H1 (cell line): Measurements from ENCODE around the gene ADARB2. TPM values are rescaled to one million over a fixed set of nuclear protein-coding genes. Genes with fewer than 3 reads are reported as not detected.

Experiments
- CTCF ChIA-PET: fragments of 300-600 bp; sonication (Branson Sonifier 250); formaldehyde crosslinking; loops from one replicate; lab custom pipeline; 2021; ENCODE audit not compliant: partially characterized antibody; lab: Charles Lee
- POLR2A ChIA-PET: fragments of 300-600 bp; sonication (Branson Sonifier 250); formaldehyde crosslinking; loops from one replicate; lab custom pipeline; 2021; ENCODE audit warnings: inconsistent platforms; ENCODE audit not compliant: partially characterized antibody; lab: Charles Lee
- DNase-seq, 2 experiments: peaks; one replicate each; pipeline versions ENCODE4 v3.0.0 to v3.0.0-alpha.2; 2010 to 2022; ENCODE audit warnings: low spot score in 2 of 2, low read depth in 1 of 2, mixed read lengths in 1 of 2
- FAIRE-seq: peaks from 2 replicates; lab custom pipeline; 2011; peaks lifted over from hg19 to GRCh38; lab: Jason Lieb, UNC
- H2AFZ ChIP-seq: 2 replicates; pipeline ENCODE4 v1.8.1; 2012; ENCODE audit warnings: low read length, inconsistent platforms
- H2AK5ac ChIP-seq: 2 replicates; pipeline ENCODE4 v1.6.1; 2013; ENCODE audit warnings: low read depth, low read length
- H2BK120ac ChIP-seq: replicated peaks from 2 replicates; pipeline ENCODE3; 2013; ENCODE audit warnings: low read depth, low read length, inconsistent platforms
- H2BK12ac ChIP-seq: 2 replicates; pipeline ENCODE4 v1.6.1; 2013; ENCODE audit warnings: low read depth, low read length
- H2BK15ac ChIP-seq: 2 replicates; pipeline ENCODE4 v1.6.1; 2013; ENCODE audit warnings: low read length
- H2BK20ac ChIP-seq: 2 replicates; pipeline ENCODE4 v1.6.1; 2013; ENCODE audit warnings: low read length
- H2BK5ac ChIP-seq: 2 replicates; pipeline ENCODE4 v1.6.1; 2013; ENCODE audit warnings: low read depth, low read length
- H3K14ac ChIP-seq: 2 replicates; pipeline ENCODE4 v1.6.1; 2013; ENCODE audit warnings: inconsistent platforms; ENCODE audit not compliant: insufficient read length
- H3K18ac ChIP-seq: 2 replicates; pipeline ENCODE4 v1.6.1; 2013; ENCODE audit warnings: low read length; ENCODE audit errors: extremely low read depth
- H3K23ac ChIP-seq: 2 replicates; pipeline ENCODE4 v1.6.1; 2013; ENCODE audit warnings: inconsistent platforms; ENCODE audit not compliant: insufficient read length
- H3K23me2 ChIP-seq: 2 replicates; pipeline ENCODE4 v1.6.1; 2013; ENCODE audit warnings: low read depth, low read length
- H3K27ac ChIP-seq: 2 replicates; pipeline ENCODE4 v1.6.1; 2011; ENCODE audit warnings: low read depth, low read length, inconsistent platforms
- H3K27me3 ChIP-seq, 4 experiments: replicated peaks in 1 of 4; 1 replicate in 1 of 4; 2 replicates in 3 of 4; pipeline versions ENCODE4 v1.6.1 to v1.8.1; 2011 to 2013; ENCODE audit warnings: low read length in 3 of 4, mild to moderate bottlenecking in 3 of 4, inconsistent platforms in 2 of 4, mixed read lengths in 2 of 4, moderate library complexity in 1 of 4; ENCODE audit not compliant: control insufficient read depth in 3 of 4, insufficient read depth in 3 of 4; ENCODE audit errors: extremely low read depth in 1 of 4
- H3K36me3 ChIP-seq, 4 experiments: 2 replicates each; pipeline versions ENCODE4 v1.6.1 to v1.8.1; 2011 to 2013; ENCODE audit warnings: mild to moderate bottlenecking in 4 of 4, low read length in 3 of 4, moderate library complexity in 2 of 4, control low read depth in 1 of 4, inconsistent platforms in 1 of 4; ENCODE audit not compliant: insufficient read depth in 4 of 4, control insufficient read depth in 2 of 4
- H3K4ac ChIP-seq: replicated peaks from 2 replicates; pipeline ENCODE3; 2013; ENCODE audit warnings: low read length, low read depth, mixed read lengths, inconsistent platforms; ENCODE audit not compliant: insufficient read length
- H3K4me1 ChIP-seq, 4 experiments: replicated peaks in 1 of 4; 1 replicate in 1 of 4; 2 replicates in 3 of 4; pipeline versions ENCODE4 v1.6.1 to v1.8.1; 2011 to 2013; ENCODE audit warnings: low read length in 3 of 4, inconsistent platforms in 2 of 4, mixed read lengths in 1 of 4; ENCODE audit not compliant: insufficient read depth in 4 of 4, control insufficient read depth in 3 of 4
- H3K4me2 ChIP-seq, 2 experiments: 2 replicates each; pipeline versions ENCODE4 v1.6.1 to v1.8.1; 2011 to 2013; ENCODE audit warnings: low read depth in 2 of 2, low read length in 2 of 2, control low read depth in 1 of 2, inconsistent platforms in 1 of 2, mild to moderate bottlenecking in 1 of 2; ENCODE audit not compliant: insufficient read depth in 1 of 2
- H3K4me3 ChIP-seq, 4 experiments: fragments of 200-600, 300-600 bp in 1 of 4; sonication (generic), shearing (Covaris generic), sonication (Bioruptor Twin) in 1 of 4; 2 replicates each; pipeline versions ENCODE4 v1.5.1 to v1.8.1; 2011 to 2016; ENCODE audit warnings: low read length in 4 of 4, low read depth in 3 of 4, control low read depth in 2 of 4, inconsistent platforms in 2 of 4, mild to moderate bottlenecking in 2 of 4, mixed read lengths in 1 of 4, moderate library complexity in 1 of 4; ENCODE audit not compliant: insufficient read depth in 2 of 4; ENCODE audit errors: extremely low read depth in 1 of 4
- H3K56ac ChIP-seq: replicated peaks from 2 replicates; pipeline ENCODE3; 2013; ENCODE audit warnings: low read depth, mild to moderate bottlenecking, mixed read lengths, low read length, inconsistent platforms; ENCODE audit not compliant: insufficient read length
- H3K79me1 ChIP-seq: 2 replicates; pipeline ENCODE4 v1.6.1; 2013; ENCODE audit warnings: low read depth, low read length, control low read depth
- H3K79me2 ChIP-seq, 2 experiments: 2 replicates each; pipeline versions ENCODE4 v1.6.1 to v1.8.1; 2012 to 2013; ENCODE audit warnings: low read length in 2 of 2, mild to moderate bottlenecking in 2 of 2, inconsistent platforms in 1 of 2; ENCODE audit not compliant: insufficient read depth in 2 of 2, control insufficient read depth in 1 of 2
- H3K9ac ChIP-seq, 4 experiments: replicated peaks in 1 of 4; 1 replicate in 1 of 4; 2 replicates in 3 of 4; pipeline versions ENCODE4 v1.6.1 to v1.8.1; 2011 to 2013; ENCODE audit warnings: low read depth in 3 of 4, low read length in 3 of 4, control low read depth in 2 of 4, mild to moderate bottlenecking in 2 of 4, moderate library complexity in 2 of 4, inconsistent platforms in 1 of 4; ENCODE audit errors: extremely low read depth in 1 of 4
- H3K9me3 ChIP-seq, 2 experiments: 2 replicates each; pipeline versions ENCODE4 v1.6.1 to v1.8.1; 2012 to 2013; ENCODE audit warnings: mild to moderate bottlenecking in 2 of 2, moderate library complexity in 2 of 2, control low read depth in 1 of 2, inconsistent platforms in 1 of 2, low read depth in 1 of 2, low read length in 1 of 2, mixed read lengths in 1 of 2; ENCODE audit not compliant: insufficient read depth in 2 of 2
- H4K20me1 ChIP-seq, 2 experiments: replicated peaks in 1 of 2; 2 replicates each; pipeline versions ENCODE3 to v1.8.1; 2011 to 2013; ENCODE audit warnings: inconsistent platforms in 2 of 2, low read length in 2 of 2, mild to moderate bottlenecking in 1 of 2; ENCODE audit not compliant: insufficient read depth in 2 of 2, control insufficient read depth in 1 of 2
- H4K5ac ChIP-seq: 2 replicates; pipeline ENCODE4 v1.6.1; 2013; ENCODE audit warnings: low read length, low read depth, mixed read lengths, inconsistent platforms; ENCODE audit not compliant: insufficient read length
- H4K8ac ChIP-seq: 2 replicates; pipeline ENCODE4 v1.8.0; 2013; ENCODE audit warnings: mild to moderate bottlenecking, moderate library complexity, low read length, inconsistent platforms; ENCODE audit not compliant: insufficient read depth; ENCODE audit errors: extremely low read depth
- H4K91ac ChIP-seq: replicated peaks from 2 replicates; pipeline ENCODE3; 2013; ENCODE audit warnings: low read length, mixed read lengths, inconsistent platforms; ENCODE audit not compliant: insufficient read length
- CBX8 ChIP-seq: fragments of 300-800, 300-1000 bp; sonication (generic); IDR thresholded peaks from 2 replicates; pipeline ENCODE4 v1.7.1; 2016; ENCODE audit warnings: low read depth, low read length, borderline replicate concordance
- CREB1 ChIP-seq: IDR thresholded peaks from 2 replicates; pipeline ENCODE4 v1.6.1; 2012; ENCODE audit warnings: inconsistent platforms
- KDM1A ChIP-seq: fragments of 200-600, 300-600 bp; sonication (generic); IDR thresholded peaks from 2 replicates; pipeline ENCODE4 v1.7.1; 2016; ENCODE audit warnings: mild to moderate bottlenecking, low read length, borderline replicate concordance
- RAD21 ChIP-seq, 2 experiments: IDR thresholded peaks in 1 of 2; conservative IDR thresholded peaks in 1 of 2; 2 replicates each; pipeline ENCODE4 v1.6.1; 2011; ENCODE audit warnings: low read depth in 2 of 2, low read length in 2 of 2, improper control_type of control experiment in 1 of 2, inconsistent platforms in 1 of 2, mild to moderate bottlenecking in 1 of 2, moderate library complexity in 1 of 2
- RNF2 ChIP-seq: fragments of 200-900, 300-1000 bp; sonication (generic); IDR thresholded peaks from 2 replicates; pipeline ENCODE4 v1.7.1; 2016; ENCODE audit warnings: borderline replicate concordance, low read depth, mild to moderate bottlenecking, antibody characterized with exemption, low read length; ENCODE audit not compliant: poor library complexity, severe bottlenecking; ENCODE audit errors: missing control alignments
- TEAD4 ChIP-seq: IDR thresholded peaks from 2 replicates; pipeline ENCODE4 v1.6.1; 2012; ENCODE audit warnings: low read depth, low read length, inconsistent platforms, mixed read lengths
- WGBS, 2 experiments: shearing (Covaris generic) in 1 of 2; methylation state at CpG; one replicate each; pipeline versions ENCODE4 v1.1.6 to v1.1.7; 2013 to 2015; ENCODE audit warnings: low lambda C conversion rate in 2 of 2, mixed read lengths in 2 of 2, inconsistent platforms in 1 of 2, low coverage in 1 of 2, missing lambda C conversion rate in 1 of 2; ENCODE audit not compliant: insufficient replicate concordance in 2 of 2, insufficient coverage in 1 of 2, insufficient read length in 1 of 2; ENCODE audit errors: extremely low coverage in 1 of 2, missing lambda C conversion rate in 1 of 2; 5-methylcytosine and 5-hydroxymethylcytosine counted together
- polyA plus RNA-seq, 7 experiments: library from polyadenylated mRNA; depleted of rRNA in 3 of 7; stranded (reverse) in 5 of 7; unstranded in 2 of 7; fragments of >200 nt in 5 of 7; fragments of 200-250 nt in 2 of 7; gene quantifications; 1 replicate in 5 of 7; 2 replicates in 1 of 7; 4 replicates in 1 of 7; pipeline versions ENCODE4 v1.2.1 to v1.2.3, GENCODE V29; 2011 to 2013; ENCODE audit warnings: missing spikeins in 2 of 7, mixed read lengths in 2 of 7
- total RNA-seq: library from RNA; stranded (reverse); fragmentation: NEBNext Ultra II Directional; extraction: Animal tissue kit (Norgen Biotek cat#: 25700); gene quantifications from 2 replicates; pipeline ENCODE4 v1.2.1, GENCODE V29; 2021
- TF ChIP-seq, protein P1 (sequence below), 3 experiments: IDR thresholded peaks; 1 replicate in 2 of 3; 2 replicates in 1 of 3; pipeline versions ENCODE4 v1.5.1 to v1.6.1; 2011; ENCODE audit warnings: low read length in 3 of 3, mild to moderate bottlenecking in 3 of 3, inconsistent platforms in 2 of 3, low read depth in 1 of 3, moderate library complexity in 1 of 3; ENCODE audit not compliant: insufficient read depth in 1 of 3; ENCODE audit errors: control extremely low read depth in 1 of 3

Gene ADARB2
- total and polyA plus RNA-seq, 2 of the 8 experiments (the other 6 are each of a cell fraction or from before 2014, with no cell fraction given), result 2.2 to 2.8 TPM

DNA sequence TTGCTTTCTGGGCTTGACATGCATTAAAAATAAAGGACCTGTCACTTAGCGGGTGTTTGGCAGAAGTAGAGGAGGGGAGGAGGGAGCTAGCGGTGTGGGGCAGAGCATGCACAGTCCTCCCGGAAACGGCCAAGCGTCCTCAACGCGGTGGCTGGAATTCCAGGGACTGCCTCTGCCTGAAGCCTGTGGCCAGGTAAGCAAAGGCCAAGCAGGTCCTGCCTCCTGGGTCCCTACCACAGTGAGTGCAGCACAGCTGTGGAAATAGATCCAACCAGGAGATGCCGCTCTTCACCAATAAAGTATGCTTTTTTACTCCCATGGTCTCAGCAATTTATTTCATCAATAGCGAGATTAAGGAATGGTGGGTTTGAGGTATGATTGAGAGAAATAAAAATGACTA, 357.7 kb downstream of the ADARB2 start:
- TF ChIP-seq RNF2 (no peak), CBX8 (no peak), TEAD4 (peak; percentile 92), KDM1A (no peak), RAD21 (IDR thresholded peaks at IDR 0.05 in 1 of 2, conservative IDR thresholded peaks at IDR 0.05 in 1 of 2; ENCODE audit: low read depth in 2 of 2, low read length in 2 of 2) (peak; percentile 82), CREB1 (no peak)
- TF ChIP-seq, protein P1, sequence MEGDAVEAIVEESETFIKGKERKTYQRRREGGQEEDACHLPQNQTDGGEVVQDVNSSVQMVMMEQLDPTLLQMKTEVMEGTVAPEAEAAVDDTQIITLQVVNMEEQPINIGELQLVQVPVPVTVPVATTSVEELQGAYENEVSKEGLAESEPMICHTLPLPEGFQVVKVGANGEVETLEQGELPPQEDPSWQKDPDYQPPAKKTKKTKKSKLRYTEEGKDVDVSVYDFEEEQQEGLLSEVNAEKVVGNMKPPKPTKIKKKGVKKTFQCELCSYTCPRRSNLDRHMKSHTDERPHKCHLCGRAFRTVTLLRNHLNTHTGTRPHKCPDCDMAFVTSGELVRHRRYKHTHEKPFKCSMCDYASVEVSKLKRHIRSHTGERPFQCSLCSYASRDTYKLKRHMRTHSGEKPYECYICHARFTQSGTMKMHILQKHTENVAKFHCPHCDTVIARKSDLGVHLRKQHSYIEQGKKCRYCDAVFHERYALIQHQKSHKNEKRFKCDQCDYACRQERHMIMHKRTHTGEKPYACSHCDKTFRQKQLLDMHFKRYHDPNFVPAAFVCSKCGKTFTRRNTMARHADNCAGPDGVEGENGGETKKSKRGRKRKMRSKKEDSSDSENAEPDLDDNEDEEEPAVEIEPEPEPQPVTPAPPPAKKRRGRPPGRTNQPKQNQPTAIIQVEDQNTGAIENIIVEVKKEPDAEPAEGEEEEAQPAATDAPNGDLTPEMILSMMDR (IDR thresholded peaks at IDR 0.05; ENCODE audit: control extremely low read depth in 1 of 3, insufficient read depth in 1 of 3, low read depth in 1 of 3, low read length in 3 of 3), result peak; percentile 56 to 78 (median 62)
- FAIRE-seq, result peak; percentile 52
- H3K23me2 ChIP-seq, result 0 out of 2 replicates have a peak, but pooled peaks cover 4% of the 10 kb centered on the region
- peaks cover 5 to 11% (median 6%) of the 10 kb centered on the region in 4 experiments for H3K4me1 ChIP-seq
- H2BK12ac ChIP-seq, result peak overlapping the region; percentile 90; the same call in 1 of the 2 replicates
- no peaks in the 10 kb centered on the region; a peak in 2 of 7 replicates for H3K27me3 ChIP-seq
- H3K79me1 ChIP-seq, result no peaks in the 10 kb centered on the region
- H4K5ac ChIP-seq, result no peak overlapping the region
- no peak overlapping the region for H3K9ac ChIP-seq
- H4K8ac ChIP-seq, result no peak overlapping the region; the same call in 1 of the 2 replicates
- H3K18ac ChIP-seq, result no peak overlapping the region
- H4K20me1 ChIP-seq, result peaks cover 0 to 4% of the 10 kb centered on the region in 2 experiments
- no peak overlapping the region for H4K91ac ChIP-seq
- no peak overlapping the region for H2AFZ ChIP-seq
- no peak overlapping the region for H3K14ac ChIP-seq
- H3K4me3 ChIP-seq, result no peak overlapping the region
- ChIA-PET POLR2A (interaction anchor here (0.9 kb wide), 1 partner anchor 41 kb away, joined by 3 read pairs; no protein-coding TSS in a partner anchor), CTCF (interaction anchor here (0.6 to 2.6 kb wide), 13 partner anchors 10 to 477 kb away, joined by 3 to 11 read pairs (median 3); no protein-coding TSS in a partner anchor)
- no peak overlapping the region for H3K27ac ChIP-seq
- H3K4me2 ChIP-seq, result peak overlapping the region in 1 of 2 experiments; percentile 32; a peak in 1 of 4 replicates
- WGBS, 2 experiments, result 43% methylated on average over 9 of the region's 9 CpGs; no CpG with 5 or more reads in 1 of the 2 experiments
- 0 out of 2 replicates have a peak overlapping the region, but pooled peaks have one; percentile 32 for H2BK5ac ChIP-seq
- H3K56ac ChIP-seq, result no peak overlapping the region
- H3K36me3 ChIP-seq, result no peaks in the 10 kb centered on the region; a peak in 1 of 8 replicates
- peak in 1 of 2 experiments; percentile 54 for DNase-seq
- no peak overlapping the region for H2BK120ac ChIP-seq
- H3K9me3 ChIP-seq, result no peaks in the 10 kb centered on the region
- H2BK20ac ChIP-seq, result no peak overlapping the region
- no peak overlapping the region for H2BK15ac ChIP-seq
- no peak overlapping the region for H2AK5ac ChIP-seq
- no peaks in the 10 kb centered on the region for H3K79me2 ChIP-seq
- no peak overlapping the region for H3K23ac ChIP-seq
- no peak overlapping the region for H3K4ac ChIP-seq
